Neural progenitor cell (in vitro differentiated cells): ENCODE results near the gene CETN2. TPM values are rescaled to one million over a fixed set of nuclear protein-coding genes. Genes with fewer than 3 reads are reported as not detected.

Source experiments
- DNase-seq: peaks from one replicate; pipeline ENCODE4 v3.0.0-alpha.2; 2016; ENCODE audit warnings: low spot score
- H2AFZ ChIP-seq: fragments of 200-600 bp; sonication (generic); replicated peaks from 2 replicates; pipeline ENCODE4 v1.6.1; 2016; ENCODE audit warnings: antibody characterized with exemption
- H3F3A ChIP-seq: fragments of 200-600 bp; sonication (generic); 2 replicates; pipeline ENCODE4 v1.6.1; 2016; ENCODE audit warnings: antibody characterized with exemption, low read depth
- H3K27ac ChIP-seq: fragments of 200-600 bp; sonication (generic); 2 replicates; pipeline ENCODE4 v1.5.1; 2016; ENCODE audit warnings: mild to moderate bottlenecking
- H3K27me3 ChIP-seq: fragments of 200-600 bp; sonication (generic); 2 replicates; pipeline ENCODE4 v1.6.1; 2016; ENCODE audit warnings: mild to moderate bottlenecking, moderate library complexity
- H3K36me3 ChIP-seq: fragments of 200-600 bp; sonication (generic); 2 replicates; pipeline ENCODE4 v1.5.1; 2016
- H3K4me1 ChIP-seq: fragments of 200-600 bp; sonication (generic); 2 replicates; pipeline ENCODE4 v1.6.1; 2016; ENCODE audit warnings: mixed run types
- H3K4me2 ChIP-seq: fragments of 200-600 bp; sonication (generic); 2 replicates; pipeline ENCODE4 v1.6.1; 2016
- H3K4me3 ChIP-seq: fragments of 200-600 bp; sonication (generic); 2 replicates; pipeline ENCODE4 v1.5.1; 2016
- H3K79me2 ChIP-seq: fragments of 200-600 bp; sonication (generic); 2 replicates; pipeline ENCODE4 v1.6.1; 2016; ENCODE audit warnings: low read depth
- H3K9ac ChIP-seq: fragments of 200-600 bp; sonication (generic); 2 replicates; pipeline ENCODE4 v1.6.1; 2016
- H3K9me3 ChIP-seq: fragments of 200-600 bp; sonication (generic); 2 replicates; pipeline ENCODE4 v1.5.1; 2016; ENCODE audit warnings: low read depth
- H4K20me1 ChIP-seq: fragments of 200-600 bp; sonication (generic); 2 replicates; pipeline ENCODE4 v1.6.1; 2016; ENCODE audit warnings: low read depth
- H3K27ac Mint-ChIP-seq: 3 replicates; pipeline ENCODE4 v1.8.0; 2021; ENCODE audit warnings: mixed read lengths
- H3K27me3 Mint-ChIP-seq: 2 replicates; pipeline ENCODE4 v1.8.0; 2022; ENCODE audit warnings: low read depth, mild to moderate bottlenecking, inconsistent platforms, moderate library complexity, mixed read lengths; ENCODE audit not compliant: insufficient read depth
- H3K36me3 Mint-ChIP-seq: 3 replicates; pipeline ENCODE4 v1.8.0; 2021; ENCODE audit warnings: mixed read lengths
- H3K4me1 Mint-ChIP-seq: 3 replicates; pipeline ENCODE4 v1.8.0; 2021; ENCODE audit warnings: mixed read lengths
- H3K4me3 Mint-ChIP-seq: 3 replicates; pipeline ENCODE4 v1.8.0; 2021; ENCODE audit warnings: mild to moderate bottlenecking, moderate library complexity, mixed read lengths
- H3K9me3 Mint-ChIP-seq: 3 replicates; pipeline ENCODE4 v1.8.0; 2020; ENCODE audit warnings: mixed read lengths
- EZH2 ChIP-seq: fragments of 200-600 bp; sonication (generic); IDR thresholded peaks from 2 replicates; pipeline ENCODE4 v1.6.1; 2017; ENCODE audit warnings: antibody characterized with exemption, mild to moderate bottlenecking, moderate library complexity
- EZH2phosphoT487 ChIP-seq: fragments of 200-600 bp; sonication (generic); IDR thresholded peaks from 2 replicates; pipeline ENCODE4 v1.6.1; 2017; ENCODE audit warnings: antibody characterized with exemption
- total RNA-seq: library from RNA; depleted of rRNA; stranded (reverse); fragments of >200 nt; gene quantifications from 2 replicates; pipeline ENCODE4 v1.2.3, GENCODE V29; 2015; ENCODE audit warnings: low replicate concordance
- TF ChIP-seq, protein P1 (sequence below): fragments of 200-600 bp; sonication (generic); IDR thresholded peaks from 2 replicates; pipeline ENCODE4 v1.5.1; 2017; ENCODE audit warnings: antibody characterized with exemption, mild to moderate bottlenecking

Gene CETN2
- total RNA-seq, 1 donor from 2014 or later = 82.3 TPM

DNA sequence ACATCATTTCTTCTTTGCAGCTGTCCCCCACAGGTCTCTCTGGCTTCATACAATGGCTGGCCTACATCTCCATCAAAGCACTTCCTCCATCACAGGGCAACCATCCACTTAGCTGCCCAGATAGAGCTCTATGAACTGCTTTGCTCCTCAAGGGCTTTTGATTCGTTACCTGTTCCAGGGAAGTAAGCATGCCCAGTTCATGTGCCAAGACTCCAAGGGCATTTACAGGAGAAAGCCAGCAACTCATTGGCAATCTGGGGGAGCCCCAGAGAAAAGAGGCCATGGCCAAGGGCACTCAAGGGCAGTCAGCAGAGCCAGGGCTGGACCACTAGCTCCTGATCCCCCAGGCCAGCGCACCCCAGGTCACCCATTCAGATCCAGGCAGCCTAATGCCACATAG lies 42.8 kb upstream of the CETN2 start:
- TF ChIP-seq, protein P1, sequence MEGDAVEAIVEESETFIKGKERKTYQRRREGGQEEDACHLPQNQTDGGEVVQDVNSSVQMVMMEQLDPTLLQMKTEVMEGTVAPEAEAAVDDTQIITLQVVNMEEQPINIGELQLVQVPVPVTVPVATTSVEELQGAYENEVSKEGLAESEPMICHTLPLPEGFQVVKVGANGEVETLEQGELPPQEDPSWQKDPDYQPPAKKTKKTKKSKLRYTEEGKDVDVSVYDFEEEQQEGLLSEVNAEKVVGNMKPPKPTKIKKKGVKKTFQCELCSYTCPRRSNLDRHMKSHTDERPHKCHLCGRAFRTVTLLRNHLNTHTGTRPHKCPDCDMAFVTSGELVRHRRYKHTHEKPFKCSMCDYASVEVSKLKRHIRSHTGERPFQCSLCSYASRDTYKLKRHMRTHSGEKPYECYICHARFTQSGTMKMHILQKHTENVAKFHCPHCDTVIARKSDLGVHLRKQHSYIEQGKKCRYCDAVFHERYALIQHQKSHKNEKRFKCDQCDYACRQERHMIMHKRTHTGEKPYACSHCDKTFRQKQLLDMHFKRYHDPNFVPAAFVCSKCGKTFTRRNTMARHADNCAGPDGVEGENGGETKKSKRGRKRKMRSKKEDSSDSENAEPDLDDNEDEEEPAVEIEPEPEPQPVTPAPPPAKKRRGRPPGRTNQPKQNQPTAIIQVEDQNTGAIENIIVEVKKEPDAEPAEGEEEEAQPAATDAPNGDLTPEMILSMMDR = no peak
- no peak for TF ChIP-seq EZH2
- peaks cover 13% of the 10 kb centered on the region for H3K36me3 Mint-ChIP-seq
- no peak overlapping the region for H3K27ac Mint-ChIP-seq
- Histone ChIP-seq H2AFZ (no peak overlapping the region), H3K9me3 (no peaks in the 10 kb centered on the region), H3K79me2 (no peaks in the 10 kb centered on the region), H3K36me3 (no peaks in the 10 kb centered on the region), H3K27ac (no peak overlapping the region), H3K4me1 (no peaks in the 10 kb centered on the region), H3K4me2 (no peak overlapping the region), H4K20me1 (no peaks in the 10 kb centered on the region), H3F3A (no peaks in the 10 kb centered on the region), H3K27me3 (no peaks in the 10 kb centered on the region), H3K4me3 (no peak overlapping the region), H3K9ac (no peak overlapping the region)
- no peak overlapping the region for H3K4me3 Mint-ChIP-seq
- peaks cover 5% of the 10 kb centered on the region for H3K27me3 Mint-ChIP-seq
- H3K9me3 Mint-ChIP-seq = peaks cover 18% of the 10 kb centered on the region
- no peak for DNase-seq
- peaks cover 8% of the 10 kb centered on the region for H3K4me1 Mint-ChIP-seq

GRCh38 chrX:152872522-152872921 lies 42.0 kb upstream of the CETN2 start:
- Histone ChIP-seq H3K4me3 (no peak overlapping the region), H4K20me1 (no peaks in the 10 kb centered on the region), H3K36me3 (no peaks in the 10 kb centered on the region), H3K4me1 (no peaks in the 10 kb centered on the region), H3K79me2 (no peaks in the 10 kb centered on the region), H3K4me2 (no peak overlapping the region), H3F3A (no peaks in the 10 kb centered on the region), H3K9ac (no peak overlapping the region), H3K9me3 (no peaks in the 10 kb centered on the region), H3K27me3 (no peaks in the 10 kb centered on the region), H2AFZ (no peak overlapping the region), H3K27ac (no peak overlapping the region)
- H3K9me3 Mint-ChIP-seq = peaks cover 14% of the 10 kb centered on the region
- H3K36me3 Mint-ChIP-seq = peaks cover 14% of the 10 kb centered on the region
- no peak for TF ChIP-seq EZH2
- TF ChIP-seq, protein P1 = no peak
- peaks cover 5% of the 10 kb centered on the region for H3K27me3 Mint-ChIP-seq
- H3K4me1 Mint-ChIP-seq = peaks cover 8% of the 10 kb centered on the region
- no peak overlapping the region for H3K4me3 Mint-ChIP-seq
- DNase-seq = no peak
- no peak overlapping the region for H3K27ac Mint-ChIP-seq

GRCh38 chrX:152871260-152871659 lies 40.7 kb upstream of the CETN2 start:
- Histone ChIP-seq H3F3A (no peaks in the 10 kb centered on the region), H3K27ac (no peak overlapping the region), H3K4me3 (no peak overlapping the region), H3K4me1 (no peaks in the 10 kb centered on the region), H4K20me1 (no peaks in the 10 kb centered on the region), H3K9me3 (no peaks in the 10 kb centered on the region), H3K27me3 (no peaks in the 10 kb centered on the region), H3K4me2 (no peak overlapping the region), H3K9ac (no peak overlapping the region), H3K79me2 (no peaks in the 10 kb centered on the region), H3K36me3 (no peaks in the 10 kb centered on the region), H2AFZ (no peak overlapping the region)
- TF ChIP-seq EZH2 (no peak), EZH2phosphoT487 (no peak)
- TF ChIP-seq, protein P1 = no peak
- no peak overlapping the region for H3K4me3 Mint-ChIP-seq
- no peak overlapping the region for H3K27ac Mint-ChIP-seq
- H3K27me3 Mint-ChIP-seq = peaks cover 5% of the 10 kb centered on the region
- peaks cover 15% of the 10 kb centered on the region for H3K36me3 Mint-ChIP-seq
- no peak for DNase-seq
- peaks cover 8% of the 10 kb centered on the region for H3K4me1 Mint-ChIP-seq
- H3K9me3 Mint-ChIP-seq = peaks cover 14% of the 10 kb centered on the region

DNA sequence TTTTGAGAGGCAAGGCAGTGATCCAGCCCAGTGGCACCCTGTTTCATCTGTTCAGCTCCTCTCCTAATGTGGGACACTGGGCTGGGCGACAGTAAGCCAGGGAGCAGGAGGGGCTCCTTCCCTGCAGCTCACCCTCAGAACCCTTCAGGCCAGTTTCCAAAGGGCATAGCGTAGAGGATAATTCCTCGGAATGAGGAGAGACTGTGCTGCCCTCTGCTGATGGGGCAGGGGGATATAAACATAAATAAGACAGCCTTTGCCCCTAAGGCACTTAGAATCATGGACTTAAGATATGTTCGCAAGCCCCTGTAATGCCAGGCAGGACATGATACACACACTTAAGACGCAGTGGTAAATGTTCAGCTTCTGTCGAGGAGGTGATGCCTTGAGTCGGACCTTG lies 39.4 kb upstream of the CETN2 start:
- Histone ChIP-seq H2AFZ (no peak overlapping the region), H3K4me2 (no peak overlapping the region), H4K20me1 (no peaks in the 10 kb centered on the region), H3F3A (no peaks in the 10 kb centered on the region), H3K4me1 (no peaks in the 10 kb centered on the region), H3K9me3 (no peaks in the 10 kb centered on the region), H3K27ac (no peak overlapping the region), H3K79me2 (no peaks in the 10 kb centered on the region), H3K36me3 (no peaks in the 10 kb centered on the region), H3K4me3 (no peak overlapping the region), H3K27me3 (no peaks in the 10 kb centered on the region), H3K9ac (no peak overlapping the region)
- Mint-ChIP-seq H3K36me3 (peaks cover 15% of the 10 kb centered on the region), H3K27me3 (peaks cover 6% of the 10 kb centered on the region), H3K27ac (no peak overlapping the region), H3K9me3 (peaks cover 12% of the 10 kb centered on the region), H3K4me3 (no peak overlapping the region), H3K4me1 (peaks cover 8% of the 10 kb centered on the region)
- no peak for DNase-seq
- TF ChIP-seq, protein P1 = peak; percentile 13
- no peak for TF ChIP-seq EZH2
